ENCODE results near the gene DLGAP1. TPM values are rescaled to one million over a fixed set of nuclear protein-coding genes. Genes with fewer than 3 reads are reported as not detected.

DLGAP1 gene
- total and polyA plus RNA-seq, 2 of the 13 experiments (the other 11 are each of a cell fraction or from before 2014, with no cell fraction given): 0.01 TPM; not detected in 1

GRCh38 chr18:4453567-4453873, 1.6 kb downstream of the DLGAP1 start:
- TF ChIP-seq TFDP1 (CRISPR knock-in tag; IDR thresholded peaks at IDR 0.05; ENCODE audit: borderline replicate concordance): no peak
- TF ChIP-seq KLF15 (CRISPR knock-in tag; IDR thresholded peaks at IDR 0.05; ENCODE audit: borderline replicate concordance): no peak
- no peak for TF ChIP-seq KLF13 (CRISPR knock-in tag; IDR thresholded peaks at IDR 0.05)
- TF ChIP-seq ARID2 (CRISPR knock-in tag; IDR thresholded peaks at IDR 0.05; ENCODE audit: borderline replicate concordance): no peak
- no peak for TF ChIP-seq NBN (conservative IDR thresholded peaks at IDR 0.05)
- no peak for TF ChIP-seq ZNF142 (CRISPR knock-in tag; IDR thresholded peaks at IDR 0.05)
- TF ChIP-seq ZNF549 (CRISPR knock-in tag; IDR thresholded peaks at IDR 0.05): no peak
- TF ChIP-seq ZBTB21 (CRISPR knock-in tag; IDR thresholded peaks at IDR 0.05): no peak
- TF ChIP-seq STAT5B (CRISPR knock-in tag; IDR thresholded peaks at IDR 0.05): no peak
- no peak for TF ChIP-seq HNRNPH1 (optimal IDR thresholded peaks at IDR 0.05; ENCODE audit: low read depth, low read length)
- TF ChIP-seq, protein P1, sequence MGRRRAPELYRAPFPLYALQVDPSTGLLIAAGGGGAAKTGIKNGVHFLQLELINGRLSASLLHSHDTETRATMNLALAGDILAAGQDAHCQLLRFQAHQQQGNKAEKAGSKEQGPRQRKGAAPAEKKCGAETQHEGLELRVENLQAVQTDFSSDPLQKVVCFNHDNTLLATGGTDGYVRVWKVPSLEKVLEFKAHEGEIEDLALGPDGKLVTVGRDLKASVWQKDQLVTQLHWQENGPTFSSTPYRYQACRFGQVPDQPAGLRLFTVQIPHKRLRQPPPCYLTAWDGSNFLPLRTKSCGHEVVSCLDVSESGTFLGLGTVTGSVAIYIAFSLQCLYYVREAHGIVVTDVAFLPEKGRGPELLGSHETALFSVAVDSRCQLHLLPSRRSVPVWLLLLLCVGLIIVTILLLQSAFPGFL (CRISPR knock-in tag; IDR thresholded peaks at IDR 0.05): no peak
- TF ChIP-seq, protein P2, sequence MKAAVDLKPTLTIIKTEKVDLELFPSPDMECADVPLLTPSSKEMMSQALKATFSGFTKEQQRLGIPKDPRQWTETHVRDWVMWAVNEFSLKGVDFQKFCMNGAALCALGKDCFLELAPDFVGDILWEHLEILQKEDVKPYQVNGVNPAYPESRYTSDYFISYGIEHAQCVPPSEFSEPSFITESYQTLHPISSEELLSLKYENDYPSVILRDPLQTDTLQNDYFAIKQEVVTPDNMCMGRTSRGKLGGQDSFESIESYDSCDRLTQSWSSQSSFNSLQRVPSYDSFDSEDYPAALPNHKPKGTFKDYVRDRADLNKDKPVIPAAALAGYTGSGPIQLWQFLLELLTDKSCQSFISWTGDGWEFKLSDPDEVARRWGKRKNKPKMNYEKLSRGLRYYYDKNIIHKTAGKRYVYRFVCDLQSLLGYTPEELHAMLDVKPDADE (CRISPR knock-in tag; IDR thresholded peaks at IDR 0.05): no peak
- TF ChIP-seq ATF7 (IDR thresholded peaks at IDR 0.05): no peak
- no peak for TF ChIP-seq ATF7 (CRISPR knock-in tag; IDR thresholded peaks at IDR 0.05)
- no peak for TF ChIP-seq DPF2 (CRISPR knock-in tag; IDR thresholded peaks at IDR 0.05; ENCODE audit: borderline replicate concordance, low read depth)
- no peak for TF ChIP-seq NFE2L1 (CRISPR knock-in tag; IDR thresholded peaks at IDR 0.05; ENCODE audit: borderline replicate concordance)
- no peak for TF ChIP-seq HOXA3 (CRISPR knock-in tag; IDR thresholded peaks at IDR 0.05)
- no peak for TF ChIP-seq ARNT2 (CRISPR knock-in tag; IDR thresholded peaks at IDR 0.05; ENCODE audit: low read depth)
- TF ChIP-seq ZNF17 (CRISPR knock-in tag; IDR thresholded peaks at IDR 0.05): no peak
- in situ Hi-C loops (cut with HindIII; ENCODE audit: extremely low pct_ligation_motif_present, low pct_unique_long_range_greater_than_20kb) (loop anchor here (25.0 kb wide), 1 partner anchor 109 kb away; no protein-coding TSS in a partner anchor), intact Hi-C loops (cut with micrococcal nuclease; ENCODE audit: unreplicated experiment) (no loop called here)
- Histone ChIP-seq H3K4me1 (ENCODE audit: insufficient read depth, low read length) (no peaks in the 10 kb centered on the region), H3K4me2 (ENCODE audit: low read depth, low read length) (no peak overlapping the region), H3K79me2 (ENCODE audit: insufficient read depth, low read length) (no peaks in the 10 kb centered on the region), H3K4me3 (replicated peaks in 1 of 3; ENCODE audit: insufficient read depth in 1 of 3, low read depth in 2 of 3, low read length in 3 of 3) (no peak overlapping the region), H3K9ac (ENCODE audit: insufficient read depth, low read depth, low read length) (no peak overlapping the region), H3K9me3 (ENCODE audit: low read length) (no peaks in the 10 kb centered on the region), H4K20me1 (ENCODE audit: insufficient read depth, low read length) (no peaks in the 10 kb centered on the region), H3K36me3 (replicated peaks in 1 of 2; ENCODE audit: control insufficient read depth in 1 of 2, insufficient read depth in 2 of 2, low read length in 2 of 2) (no peaks in the 10 kb centered on the region), H2AFZ (ENCODE audit: low read length) (no peak overlapping the region), H3K27me3 (ENCODE audit: control insufficient read depth in 1 of 2, insufficient read depth in 2 of 2, low read length in 2 of 2) (peaks cover 0 to 19% of the 10 kb centered on the region in 2 experiments; a peak in 2 of 5 replicates), H3K27ac (ENCODE audit: extremely low read length, insufficient read depth, low read length) (no peak overlapping the region)
- ChIA-PET CTCF (ENCODE audit: low intra/inter-chr PET ratio, low total read pairs) (no interaction called here), POLR2A (no interaction called here)
- no peak for DNase-seq (ENCODE audit: low spot score)
- BruUV-seq (replicated peaks): no TSS peak
- no peak for FAIRE-seq
- 21% methylated on average over 8 of the region's 8 CpGs for WGBS (ENCODE audit: low lambda C conversion rate)
- no peak for ATAC-seq

All from HepG2 (cell line).